OCI-LY7 (cell line): Measurements from ENCODE around the gene CDH15.

ENCODE experiments used
- EZH2phosphoT487 ChIP-seq: fragments of 200-600 bp; sonication (generic); IDR thresholded peaks from 2 replicates; pipeline ENCODE4 v1.6.1; 2018; ENCODE audit warnings: low read depth, borderline replicate concordance, mild to moderate bottlenecking, mixed run types, antibody characterized with exemption, low read length, moderate library complexity, mixed read lengths
- TF ChIP-seq, protein P1 (sequence below): fragments of 200-600 bp; sonication (generic); conservative IDR thresholded peaks from 2 replicates; pipeline ENCODE4 v1.5.1; 2014; ENCODE audit warnings: mild to moderate bottlenecking, antibody characterized with exemption, low read length, moderate library complexity, mixed read lengths

DNA sequence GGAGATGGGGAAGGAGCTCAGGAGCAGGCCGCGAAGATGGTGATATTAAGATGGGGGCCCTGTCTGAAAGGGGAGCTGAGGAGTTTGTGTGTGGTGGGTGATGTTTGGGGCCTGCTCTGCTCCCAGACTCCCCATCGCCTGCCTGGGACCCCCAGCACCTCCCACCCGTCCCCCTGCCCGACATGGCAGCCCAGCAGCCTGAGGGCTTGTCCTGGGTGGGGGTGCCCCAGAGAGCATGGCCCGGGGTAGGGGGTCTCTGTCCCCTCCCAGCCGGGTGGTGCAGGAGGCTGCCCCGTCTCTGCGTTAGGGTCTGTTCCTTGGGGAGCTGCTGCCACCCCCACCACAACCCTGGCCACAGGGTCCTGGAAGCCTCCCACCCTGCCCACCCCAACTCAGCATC, 5.2 kb downstream of the CDH15 start:
- TF ChIP-seq, protein P1, sequence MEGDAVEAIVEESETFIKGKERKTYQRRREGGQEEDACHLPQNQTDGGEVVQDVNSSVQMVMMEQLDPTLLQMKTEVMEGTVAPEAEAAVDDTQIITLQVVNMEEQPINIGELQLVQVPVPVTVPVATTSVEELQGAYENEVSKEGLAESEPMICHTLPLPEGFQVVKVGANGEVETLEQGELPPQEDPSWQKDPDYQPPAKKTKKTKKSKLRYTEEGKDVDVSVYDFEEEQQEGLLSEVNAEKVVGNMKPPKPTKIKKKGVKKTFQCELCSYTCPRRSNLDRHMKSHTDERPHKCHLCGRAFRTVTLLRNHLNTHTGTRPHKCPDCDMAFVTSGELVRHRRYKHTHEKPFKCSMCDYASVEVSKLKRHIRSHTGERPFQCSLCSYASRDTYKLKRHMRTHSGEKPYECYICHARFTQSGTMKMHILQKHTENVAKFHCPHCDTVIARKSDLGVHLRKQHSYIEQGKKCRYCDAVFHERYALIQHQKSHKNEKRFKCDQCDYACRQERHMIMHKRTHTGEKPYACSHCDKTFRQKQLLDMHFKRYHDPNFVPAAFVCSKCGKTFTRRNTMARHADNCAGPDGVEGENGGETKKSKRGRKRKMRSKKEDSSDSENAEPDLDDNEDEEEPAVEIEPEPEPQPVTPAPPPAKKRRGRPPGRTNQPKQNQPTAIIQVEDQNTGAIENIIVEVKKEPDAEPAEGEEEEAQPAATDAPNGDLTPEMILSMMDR = no peak
- no peak for TF ChIP-seq EZH2phosphoT487
